GM15510 (cell line): ENCODE results near the gene PIK3AP1.

Experiments
- POLR2A ChIP-seq: IDR thresholded peaks from 3 replicates; pipeline ENCODE4 v1.6.1; 2011; ENCODE audit warnings: borderline replicate concordance; ENCODE audit not compliant: insufficient read length; ENCODE audit errors: extremely low read depth

The PIK3AP1 gene

GRCh38 chr10:96642530-96642929, 77.8 kb downstream of the PIK3AP1 start:
- no peak for TF ChIP-seq POLR2A

- TF ChIP-seq POLR2A = no peak
Measured at GRCh38 chr10:96641396-96642295, 78.7 kb downstream of the PIK3AP1 start.

GRCh38 chr10:96639899-96640298, 80.4 kb downstream of the PIK3AP1 start:
- TF ChIP-seq POLR2A = no peak

GRCh38 chr10:96638696-96639095, 81.6 kb downstream of the PIK3AP1 start:
- no peak for TF ChIP-seq POLR2A

GRCh38 chr10:96638120-96638519, 82.2 kb downstream of the PIK3AP1 start:
- no peak for TF ChIP-seq POLR2A

GRCh38 chr10:96637709-96638108, 82.6 kb downstream of the PIK3AP1 start:
- TF ChIP-seq POLR2A = no peak

GRCh38 chr10:96636551-96636950, 83.8 kb downstream of the PIK3AP1 start:
- TF ChIP-seq POLR2A = no peak

- TF ChIP-seq POLR2A = no peak
Measured at GRCh38 chr10:96632974-96633710, 87.2 kb downstream of the PIK3AP1 start.

- TF ChIP-seq POLR2A = no peak
Measured at GRCh38 chr10:96627292-96627691, 93.0 kb downstream of the PIK3AP1 start.

GRCh38 chr10:96626795-96627194, 93.5 kb downstream of the PIK3AP1 start:
- no peak for TF ChIP-seq POLR2A

GRCh38 chr10:96625173-96625572, 95.1 kb downstream of the PIK3AP1 start:
- no peak for TF ChIP-seq POLR2A

GRCh38 chr10:96622013-96622787, 98.1 kb downstream of the PIK3AP1 start:
- no peak for TF ChIP-seq POLR2A

GRCh38 chr10:96619796-96620773, 100.2 kb downstream of the PIK3AP1 start:
- no peak for TF ChIP-seq POLR2A

- TF ChIP-seq POLR2A = no peak
Measured at GRCh38 chr10:96619120-96619519, 101.2 kb downstream of the PIK3AP1 start.

- TF ChIP-seq POLR2A = no peak
Measured at GRCh38 chr10:96618653-96619052, 101.7 kb downstream of the PIK3AP1 start.

GRCh38 chr10:96616961-96617360, 103.4 kb downstream of the PIK3AP1 start:
- no peak for TF ChIP-seq POLR2A
